H1 (cell line): Measurements from ENCODE around the gene OR52B6. TPM values are rescaled to one million over a fixed set of nuclear protein-coding genes. Genes with fewer than 3 reads are reported as not detected.

ENCODE experiments used
- CTCF ChIA-PET: fragments of 300-600 bp; sonication (Branson Sonifier 250); formaldehyde crosslinking; loops from one replicate; lab custom pipeline; 2021; ENCODE audit not compliant: partially characterized antibody; lab: Charles Lee
- POLR2A ChIA-PET: fragments of 300-600 bp; sonication (Branson Sonifier 250); formaldehyde crosslinking; loops from one replicate; lab custom pipeline; 2021; ENCODE audit warnings: inconsistent platforms; ENCODE audit not compliant: partially characterized antibody; lab: Charles Lee
- DNase-seq, 2 experiments: peaks; one replicate each; pipeline versions ENCODE4 v3.0.0 to v3.0.0-alpha.2; 2010 to 2022; ENCODE audit warnings: low spot score in 2 of 2, low read depth in 1 of 2, mixed read lengths in 1 of 2
- FAIRE-seq: peaks from 2 replicates; lab custom pipeline; 2011; peaks lifted over from hg19 to GRCh38; lab: Jason Lieb, UNC
- H2AFZ ChIP-seq: 2 replicates; pipeline ENCODE4 v1.8.1; 2012; ENCODE audit warnings: low read length, inconsistent platforms
- H2AK5ac ChIP-seq: 2 replicates; pipeline ENCODE4 v1.6.1; 2013; ENCODE audit warnings: low read depth, low read length
- H2BK120ac ChIP-seq: replicated peaks from 2 replicates; pipeline ENCODE3; 2013; ENCODE audit warnings: low read depth, low read length, inconsistent platforms
- H2BK12ac ChIP-seq: 2 replicates; pipeline ENCODE4 v1.6.1; 2013; ENCODE audit warnings: low read depth, low read length
- H2BK15ac ChIP-seq: 2 replicates; pipeline ENCODE4 v1.6.1; 2013; ENCODE audit warnings: low read length
- H2BK20ac ChIP-seq: 2 replicates; pipeline ENCODE4 v1.6.1; 2013; ENCODE audit warnings: low read length
- H2BK5ac ChIP-seq: 2 replicates; pipeline ENCODE4 v1.6.1; 2013; ENCODE audit warnings: low read depth, low read length
- H3K14ac ChIP-seq: 2 replicates; pipeline ENCODE4 v1.6.1; 2013; ENCODE audit warnings: inconsistent platforms; ENCODE audit not compliant: insufficient read length
- H3K18ac ChIP-seq: 2 replicates; pipeline ENCODE4 v1.6.1; 2013; ENCODE audit warnings: low read length; ENCODE audit errors: extremely low read depth
- H3K23ac ChIP-seq: 2 replicates; pipeline ENCODE4 v1.6.1; 2013; ENCODE audit warnings: inconsistent platforms; ENCODE audit not compliant: insufficient read length
- H3K23me2 ChIP-seq: 2 replicates; pipeline ENCODE4 v1.6.1; 2013; ENCODE audit warnings: low read depth, low read length
- H3K27ac ChIP-seq: 2 replicates; pipeline ENCODE4 v1.6.1; 2011; ENCODE audit warnings: low read depth, low read length, inconsistent platforms
- H3K27me3 ChIP-seq, 4 experiments: replicated peaks in 1 of 4; 1 replicate in 1 of 4; 2 replicates in 3 of 4; pipeline versions ENCODE4 v1.6.1 to v1.8.1; 2011 to 2013; ENCODE audit warnings: low read length in 3 of 4, mild to moderate bottlenecking in 3 of 4, inconsistent platforms in 2 of 4, mixed read lengths in 2 of 4, moderate library complexity in 1 of 4; ENCODE audit not compliant: control insufficient read depth in 3 of 4, insufficient read depth in 3 of 4; ENCODE audit errors: extremely low read depth in 1 of 4
- H3K36me3 ChIP-seq, 4 experiments: 2 replicates each; pipeline versions ENCODE4 v1.6.1 to v1.8.1; 2011 to 2013; ENCODE audit warnings: mild to moderate bottlenecking in 4 of 4, low read length in 3 of 4, moderate library complexity in 2 of 4, control low read depth in 1 of 4, inconsistent platforms in 1 of 4; ENCODE audit not compliant: insufficient read depth in 4 of 4, control insufficient read depth in 2 of 4
- H3K4ac ChIP-seq: replicated peaks from 2 replicates; pipeline ENCODE3; 2013; ENCODE audit warnings: low read length, low read depth, mixed read lengths, inconsistent platforms; ENCODE audit not compliant: insufficient read length
- H3K4me1 ChIP-seq, 4 experiments: replicated peaks in 1 of 4; 1 replicate in 1 of 4; 2 replicates in 3 of 4; pipeline versions ENCODE4 v1.6.1 to v1.8.1; 2011 to 2013; ENCODE audit warnings: low read length in 3 of 4, inconsistent platforms in 2 of 4, mixed read lengths in 1 of 4; ENCODE audit not compliant: insufficient read depth in 4 of 4, control insufficient read depth in 3 of 4
- H3K4me2 ChIP-seq, 2 experiments: 2 replicates each; pipeline versions ENCODE4 v1.6.1 to v1.8.1; 2011 to 2013; ENCODE audit warnings: low read depth in 2 of 2, low read length in 2 of 2, control low read depth in 1 of 2, inconsistent platforms in 1 of 2, mild to moderate bottlenecking in 1 of 2; ENCODE audit not compliant: insufficient read depth in 1 of 2
- H3K4me3 ChIP-seq, 4 experiments: fragments of 200-600, 300-600 bp in 1 of 4; sonication (generic), shearing (Covaris generic), sonication (Bioruptor Twin) in 1 of 4; 2 replicates each; pipeline versions ENCODE4 v1.5.1 to v1.8.1; 2011 to 2016; ENCODE audit warnings: low read length in 4 of 4, low read depth in 3 of 4, control low read depth in 2 of 4, inconsistent platforms in 2 of 4, mild to moderate bottlenecking in 2 of 4, mixed read lengths in 1 of 4, moderate library complexity in 1 of 4; ENCODE audit not compliant: insufficient read depth in 2 of 4; ENCODE audit errors: extremely low read depth in 1 of 4
- H3K56ac ChIP-seq: replicated peaks from 2 replicates; pipeline ENCODE3; 2013; ENCODE audit warnings: low read depth, mild to moderate bottlenecking, mixed read lengths, low read length, inconsistent platforms; ENCODE audit not compliant: insufficient read length
- H3K79me1 ChIP-seq: 2 replicates; pipeline ENCODE4 v1.6.1; 2013; ENCODE audit warnings: low read depth, low read length, control low read depth
- H3K79me2 ChIP-seq, 2 experiments: 2 replicates each; pipeline versions ENCODE4 v1.6.1 to v1.8.1; 2012 to 2013; ENCODE audit warnings: low read length in 2 of 2, mild to moderate bottlenecking in 2 of 2, inconsistent platforms in 1 of 2; ENCODE audit not compliant: insufficient read depth in 2 of 2, control insufficient read depth in 1 of 2
- H3K9ac ChIP-seq, 4 experiments: replicated peaks in 1 of 4; 1 replicate in 1 of 4; 2 replicates in 3 of 4; pipeline versions ENCODE4 v1.6.1 to v1.8.1; 2011 to 2013; ENCODE audit warnings: low read depth in 3 of 4, low read length in 3 of 4, control low read depth in 2 of 4, mild to moderate bottlenecking in 2 of 4, moderate library complexity in 2 of 4, inconsistent platforms in 1 of 4; ENCODE audit errors: extremely low read depth in 1 of 4
- H3K9me3 ChIP-seq, 2 experiments: 2 replicates each; pipeline versions ENCODE4 v1.6.1 to v1.8.1; 2012 to 2013; ENCODE audit warnings: mild to moderate bottlenecking in 2 of 2, moderate library complexity in 2 of 2, control low read depth in 1 of 2, inconsistent platforms in 1 of 2, low read depth in 1 of 2, low read length in 1 of 2, mixed read lengths in 1 of 2; ENCODE audit not compliant: insufficient read depth in 2 of 2
- H4K20me1 ChIP-seq, 2 experiments: replicated peaks in 1 of 2; 2 replicates each; pipeline versions ENCODE3 to v1.8.1; 2011 to 2013; ENCODE audit warnings: inconsistent platforms in 2 of 2, low read length in 2 of 2, mild to moderate bottlenecking in 1 of 2; ENCODE audit not compliant: insufficient read depth in 2 of 2, control insufficient read depth in 1 of 2
- H4K5ac ChIP-seq: 2 replicates; pipeline ENCODE4 v1.6.1; 2013; ENCODE audit warnings: low read length, low read depth, mixed read lengths, inconsistent platforms; ENCODE audit not compliant: insufficient read length
- H4K8ac ChIP-seq: 2 replicates; pipeline ENCODE4 v1.8.0; 2013; ENCODE audit warnings: mild to moderate bottlenecking, moderate library complexity, low read length, inconsistent platforms; ENCODE audit not compliant: insufficient read depth; ENCODE audit errors: extremely low read depth
- H4K91ac ChIP-seq: replicated peaks from 2 replicates; pipeline ENCODE3; 2013; ENCODE audit warnings: low read length, mixed read lengths, inconsistent platforms; ENCODE audit not compliant: insufficient read length
- E2F6 ChIP-seq: IDR thresholded peaks from 2 replicates; pipeline ENCODE4 v1.6.1; 2012; ENCODE audit warnings: inconsistent platforms
- NRF1 ChIP-seq: IDR thresholded peaks from 2 replicates; pipeline ENCODE4 v1.6.1; 2011; ENCODE audit warnings: mild to moderate bottlenecking, low read depth, low read length, improper control_type of control experiment
- SIX5 ChIP-seq: IDR thresholded peaks from 2 replicates; pipeline ENCODE4 v1.6.1; 2011; ENCODE audit warnings: mild to moderate bottlenecking, low read depth, low read length
- WGBS, 2 experiments: shearing (Covaris generic) in 1 of 2; methylation state at CpG; one replicate each; pipeline versions ENCODE4 v1.1.6 to v1.1.7; 2013 to 2015; ENCODE audit warnings: low lambda C conversion rate in 2 of 2, mixed read lengths in 2 of 2, inconsistent platforms in 1 of 2, low coverage in 1 of 2, missing lambda C conversion rate in 1 of 2; ENCODE audit not compliant: insufficient replicate concordance in 2 of 2, insufficient coverage in 1 of 2, insufficient read length in 1 of 2; ENCODE audit errors: extremely low coverage in 1 of 2, missing lambda C conversion rate in 1 of 2; 5-methylcytosine and 5-hydroxymethylcytosine counted together
- polyA plus RNA-seq, 7 experiments: library from polyadenylated mRNA; depleted of rRNA in 3 of 7; stranded (reverse) in 5 of 7; unstranded in 2 of 7; fragments of >200 nt in 5 of 7; fragments of 200-250 nt in 2 of 7; gene quantifications; 1 replicate in 5 of 7; 2 replicates in 1 of 7; 4 replicates in 1 of 7; pipeline versions ENCODE4 v1.2.1 to v1.2.3, GENCODE V29; 2011 to 2013; ENCODE audit warnings: missing spikeins in 2 of 7, mixed read lengths in 2 of 7
- total RNA-seq: library from RNA; stranded (reverse); fragmentation: NEBNext Ultra II Directional; extraction: Animal tissue kit (Norgen Biotek cat#: 25700); gene quantifications from 2 replicates; pipeline ENCODE4 v1.2.1, GENCODE V29; 2021
- TF ChIP-seq, protein P1 (sequence below): IDR thresholded peaks from 2 replicates; pipeline ENCODE4 v1.6.1; 2012; ENCODE audit warnings: low read length, inconsistent platforms

The OR52B6 gene
- total and polyA plus RNA-seq, 2 of the 8 experiments (the other 6 are each of a cell fraction or from before 2014, with no cell fraction given), result not detected

GRCh38 chr11:5534046-5534445 is 46.6 kb upstream of the OR52B6 start:
- Histone ChIP-seq H2BK15ac (no peak overlapping the region), H2BK20ac (no peak overlapping the region), H3K4me1 (no peaks in the 10 kb centered on the region), H3K9ac (no peak overlapping the region), H3K36me3 (no peaks in the 10 kb centered on the region), H3K23ac (no peak overlapping the region), H2BK120ac (no peak overlapping the region), H3K18ac (no peak overlapping the region), H2AK5ac (no peak overlapping the region), H4K8ac (no peak overlapping the region), H2AFZ (no peak overlapping the region), H3K79me1 (no peaks in the 10 kb centered on the region), H3K14ac (no peak overlapping the region), H3K56ac (no peak overlapping the region), H3K27me3 (no peaks in the 10 kb centered on the region; a peak in 1 of 7 replicates), H3K9me3 (no peaks in the 10 kb centered on the region), H4K5ac (no peak overlapping the region), H3K23me2 (no peaks in the 10 kb centered on the region), H3K4me2 (no peak overlapping the region), H3K4ac (no peak overlapping the region), H3K27ac (no peak overlapping the region), H2BK12ac (no peak overlapping the region), H3K4me3 (no peak overlapping the region), H3K79me2 (no peaks in the 10 kb centered on the region), H4K91ac (no peak overlapping the region), H4K20me1 (no peaks in the 10 kb centered on the region), H2BK5ac (no peak overlapping the region)
- WGBS, 2 experiments, result 85% methylated on average over 1 of the region's 1 CpG; no CpG with 5 or more reads in 1 of the 2 experiments
- DNase-seq, result no peak
- ChIA-PET CTCF (interaction anchor here (1.4 kb wide), 1 partner anchor 11 kb away, joined by 3 read pairs; no protein-coding TSS in a partner anchor), POLR2A (no interaction called here)
- FAIRE-seq, result no peak
- TF ChIP-seq E2F6 (no peak), SIX5 (no peak), NRF1 (no peak)
- TF ChIP-seq, protein P1, sequence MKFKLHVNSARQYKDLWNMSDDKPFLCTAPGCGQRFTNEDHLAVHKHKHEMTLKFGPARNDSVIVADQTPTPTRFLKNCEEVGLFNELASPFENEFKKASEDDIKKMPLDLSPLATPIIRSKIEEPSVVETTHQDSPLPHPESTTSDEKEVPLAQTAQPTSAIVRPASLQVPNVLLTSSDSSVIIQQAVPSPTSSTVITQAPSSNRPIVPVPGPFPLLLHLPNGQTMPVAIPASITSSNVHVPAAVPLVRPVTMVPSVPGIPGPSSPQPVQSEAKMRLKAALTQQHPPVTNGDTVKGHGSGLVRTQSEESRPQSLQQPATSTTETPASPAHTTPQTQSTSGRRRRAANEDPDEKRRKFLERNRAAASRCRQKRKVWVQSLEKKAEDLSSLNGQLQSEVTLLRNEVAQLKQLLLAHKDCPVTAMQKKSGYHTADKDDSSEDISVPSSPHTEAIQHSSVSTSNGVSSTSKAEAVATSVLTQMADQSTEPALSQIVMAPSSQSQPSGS, result no peak
